H9 (cell line): ENCODE measurements around the gene SLC44A1. TPM values are rescaled to one million over a fixed set of nuclear protein-coding genes. Genes with fewer than 3 reads are reported as not detected.

Experiments used
- DNase-seq: peaks from one replicate; pipeline ENCODE4 v3.0.0-alpha.2; 2017
- H2AFZ ChIP-seq: one replicate; pipeline ENCODE4 v1.6.1; 2013; ENCODE audit warnings: mild to moderate bottlenecking, low read length, control low read depth, moderate library complexity
- H2AK5ac ChIP-seq: 2 replicates; pipeline ENCODE4 v1.6.1; 2013; ENCODE audit warnings: low read length, control low read depth, mixed read lengths; ENCODE audit not compliant: insufficient read length
- H2BK120ac ChIP-seq: one replicate; pipeline ENCODE4 v1.6.1; 2013; ENCODE audit warnings: low read depth, mild to moderate bottlenecking, low read length, control low read depth, inconsistent platforms; ENCODE audit not compliant: poor library complexity, severe bottlenecking
- H2BK12ac ChIP-seq: 2 replicates; pipeline ENCODE4 v1.6.1; 2013; ENCODE audit warnings: low read length, control low read depth, mixed read lengths, low read depth; ENCODE audit not compliant: insufficient read length
- H2BK15ac ChIP-seq: 2 replicates; pipeline ENCODE4 v1.6.1; 2013; ENCODE audit warnings: low read depth, low read length, control low read depth
- H2BK20ac ChIP-seq: one replicate; pipeline ENCODE4 v1.6.1; 2013; ENCODE audit warnings: low read depth, mild to moderate bottlenecking, low read length, control low read depth, inconsistent platforms; ENCODE audit not compliant: poor library complexity, severe bottlenecking
- H2BK5ac ChIP-seq: 2 replicates; pipeline ENCODE4 v1.6.1; 2013; ENCODE audit warnings: low read length, control low read depth, mixed read lengths; ENCODE audit not compliant: insufficient read length
- H3K14ac ChIP-seq: 2 replicates; pipeline ENCODE4 v1.6.1; 2013; ENCODE audit warnings: low read length, control low read depth; ENCODE audit not compliant: insufficient read depth
- H3K18ac ChIP-seq: 2 replicates; pipeline ENCODE4 v1.6.1; 2013; ENCODE audit warnings: low read depth, mild to moderate bottlenecking, mixed read lengths, low read length, control low read depth; ENCODE audit not compliant: insufficient read length
- H3K23ac ChIP-seq: 2 replicates; pipeline ENCODE4 v1.6.1; 2013; ENCODE audit warnings: low read length, control low read depth, mixed read lengths, low read depth; ENCODE audit not compliant: insufficient read length
- H3K23me2 ChIP-seq: 2 replicates; pipeline ENCODE4 v1.6.1; 2013; ENCODE audit warnings: low read depth, mild to moderate bottlenecking, mixed read lengths, low read length, control low read depth; ENCODE audit not compliant: insufficient read length, poor library complexity, severe bottlenecking
- H3K27ac ChIP-seq: 2 replicates; pipeline ENCODE4 v1.5.1; 2013; ENCODE audit warnings: low read length, control low read depth, mixed read lengths, low read depth; ENCODE audit not compliant: insufficient read length
- H3K27me3 ChIP-seq: 2 replicates; pipeline ENCODE4 v1.6.1; 2013; ENCODE audit warnings: low read length, control low read depth, inconsistent platforms; ENCODE audit not compliant: insufficient read depth
- H3K4ac ChIP-seq: 2 replicates; pipeline ENCODE4 v1.6.1; 2013; ENCODE audit warnings: low read depth, mild to moderate bottlenecking, control low read depth, inconsistent platforms, low read length, moderate library complexity
- H3K4me1 ChIP-seq: 2 replicates; pipeline ENCODE4 v1.6.1; 2013; ENCODE audit warnings: low read length, control low read depth, inconsistent platforms; ENCODE audit not compliant: insufficient read depth
- H3K4me2 ChIP-seq: 2 replicates; pipeline ENCODE4 v1.6.1; 2013; ENCODE audit warnings: low read length, control low read depth, mixed read lengths; ENCODE audit not compliant: insufficient read length, insufficient read depth
- H3K56ac ChIP-seq: 2 replicates; pipeline ENCODE4 v1.6.1; 2013; ENCODE audit warnings: low read depth, mild to moderate bottlenecking, mixed read lengths, low read length, control low read depth; ENCODE audit not compliant: insufficient read length
- H3K79me1 ChIP-seq: 2 replicates; pipeline ENCODE4 v1.6.1; 2013; ENCODE audit warnings: low read depth, mild to moderate bottlenecking, moderate library complexity, low read length, control low read depth, inconsistent platforms; ENCODE audit not compliant: insufficient read depth, poor library complexity, severe bottlenecking
- H3K79me2 ChIP-seq: 2 replicates; pipeline ENCODE4 v1.6.1; 2013; ENCODE audit warnings: low read length, control low read depth, inconsistent platforms; ENCODE audit not compliant: insufficient read depth
- H3K9ac ChIP-seq: 2 replicates; pipeline ENCODE4 v1.6.1; 2013; ENCODE audit warnings: low read length, control low read depth, mixed read lengths; ENCODE audit not compliant: insufficient read length; ENCODE audit errors: extremely low read depth
- H3K9me3 ChIP-seq: one replicate; pipeline ENCODE4 v1.6.1; 2013; ENCODE audit warnings: low read depth, low read length, inconsistent platforms; ENCODE audit not compliant: control insufficient read depth
- H3T11ph ChIP-seq: one replicate; pipeline ENCODE4 v1.6.1; 2013; ENCODE audit warnings: mild to moderate bottlenecking, low read length, control low read depth, inconsistent platforms
- H4K20me1 ChIP-seq: one replicate; pipeline ENCODE4 v1.6.1; 2013; ENCODE audit not compliant: control insufficient read depth, insufficient read length, insufficient read depth
- H4K5ac ChIP-seq: 2 replicates; pipeline ENCODE4 v1.6.1; 2013; ENCODE audit warnings: low read depth, mild to moderate bottlenecking, mixed read lengths, low read length, control low read depth; ENCODE audit not compliant: insufficient read length
- H4K8ac ChIP-seq: replicated peaks from 2 replicates; pipeline ENCODE4 v1.6.1; 2013; ENCODE audit warnings: low read length, control low read depth, mixed read lengths, low read depth; ENCODE audit not compliant: insufficient read length
- H4K91ac ChIP-seq: 2 replicates; pipeline ENCODE4 v1.6.1; 2013; ENCODE audit warnings: low read depth, mild to moderate bottlenecking, moderate library complexity, mixed read lengths, low read length, control low read depth; ENCODE audit not compliant: insufficient read length
- H3K27ac Mint-ChIP-seq, 3 experiments: 2 replicates in 2 of 3; 3 replicates in 1 of 3; pipeline ENCODE4 v1.8.0; 2020 to 2021; ENCODE audit warnings: mixed read lengths in 3 of 3, mild to moderate bottlenecking in 1 of 3, moderate library complexity in 1 of 3
- H3K27me3 Mint-ChIP-seq: 2 replicates; pipeline ENCODE4 v1.8.0; 2021; ENCODE audit warnings: low read depth, mild to moderate bottlenecking, moderate library complexity, mixed read lengths
- H3K36me3 Mint-ChIP-seq, 3 experiments: 2 replicates in 2 of 3; 3 replicates in 1 of 3; pipeline ENCODE4 v1.8.0; 2020 to 2021; ENCODE audit warnings: low read depth in 3 of 3, mixed read lengths in 3 of 3; ENCODE audit not compliant: insufficient read depth in 1 of 3
- H3K4me1 Mint-ChIP-seq, 2 experiments: 2 replicates each; pipeline ENCODE4 v1.8.0; 2020; ENCODE audit warnings: mixed read lengths in 2 of 2
- H3K4me3 Mint-ChIP-seq, 2 experiments: 2 replicates in 1 of 2; 3 replicates in 1 of 2; pipeline ENCODE4 v1.8.0; 2020 to 2021; ENCODE audit warnings: mild to moderate bottlenecking in 2 of 2, mixed read lengths in 2 of 2, moderate library complexity in 1 of 2
- H3K9me3 Mint-ChIP-seq, 2 experiments: 2 replicates in 1 of 2; 3 replicates in 1 of 2; pipeline ENCODE4 v1.8.0; 2020; ENCODE audit warnings: mild to moderate bottlenecking in 2 of 2, mixed read lengths in 2 of 2, moderate library complexity in 1 of 2
- WGBS: extraction: QIAGEN DNeasy Blood & Tissue Kit; methylation state at CpG from one replicate; pipeline ENCODE4 v1.1.7; 2013; ENCODE audit warnings: missing lambda C conversion rate, low lambda C conversion rate, mixed read lengths; ENCODE audit not compliant: insufficient read length; ENCODE audit errors: extremely low coverage; 5-methylcytosine and 5-hydroxymethylcytosine counted together
- total RNA-seq: library from RNA; stranded (reverse); gene quantifications from 2 replicates; pipeline ENCODE4 v1.2.1, GENCODE V29; 2021
- TF ChIP-seq, protein P1 (sequence below): fragments of 200-600 bp; sonication (generic); conservative IDR thresholded peaks from 3 replicates; pipeline ENCODE4 v1.8.0; 2021; ENCODE audit warnings: antibody characterized with exemption, mild to moderate bottlenecking

The SLC44A1 gene
- total RNA-seq, 1 experiment from 2014 or later, result 60.7 TPM

DNA sequence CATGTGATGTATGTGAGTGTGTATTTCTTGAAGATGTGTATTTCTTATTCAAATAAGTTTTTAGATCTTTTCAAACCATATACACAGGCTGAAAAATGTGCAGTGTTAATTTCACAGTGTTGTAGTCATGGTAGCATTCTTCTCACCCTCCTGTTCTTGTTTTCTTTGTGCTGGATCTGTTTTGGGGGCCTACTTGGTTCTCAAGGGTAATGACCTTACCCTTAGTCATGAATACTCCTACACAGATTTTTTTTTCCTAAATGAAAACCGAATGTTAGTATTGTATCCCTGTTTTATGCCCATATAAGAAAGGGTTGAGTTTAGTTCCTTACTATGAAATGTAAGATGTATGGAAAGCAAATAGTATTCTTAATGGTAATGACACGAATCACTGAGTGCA is 88.0 kb downstream of the SLC44A1 start:
- H4K8ac ChIP-seq, result no peak overlapping the region
- peaks cover 4% of the 10 kb centered on the region for H3K79me1 ChIP-seq
- H3K9ac ChIP-seq, result no peak overlapping the region
- Mint-ChIP-seq H3K27me3 (no peaks in the 10 kb centered on the region), H3K9me3 (no peaks in the 10 kb centered on the region), H3K27ac (no peak overlapping the region), H3K4me3 (no peak overlapping the region), H3K4me1 (peaks cover 6 to 14% of the 10 kb centered on the region in 2 experiments; a peak in 3 of 4 replicates), H3K36me3 (peaks cover 3 to 21% (median 15%) of the 10 kb centered on the region in 3 experiments; a peak in 6 of 7 replicates)
- H2AK5ac ChIP-seq, result no peak overlapping the region
- H3K9me3 ChIP-seq, result no peaks in the 10 kb centered on the region
- H4K91ac ChIP-seq, result no peak overlapping the region
- H3K14ac ChIP-seq, result no peak overlapping the region
- 0 out of 2 replicates have a peak, but pooled peaks cover 3% of the 10 kb centered on the region for H3K79me2 ChIP-seq
- H2BK12ac ChIP-seq, result no peak overlapping the region
- no peak overlapping the region for H3K23ac ChIP-seq
- H4K20me1 ChIP-seq, result no peaks in the 10 kb centered on the region
- no peak overlapping the region for H2AFZ ChIP-seq
- no peak overlapping the region for H3K4ac ChIP-seq
- no peak overlapping the region for H2BK120ac ChIP-seq
- no peak for DNase-seq
- no peak overlapping the region for H3K27ac ChIP-seq
- no peak overlapping the region for H3K4me2 ChIP-seq
- H2BK5ac ChIP-seq, result no peak overlapping the region
- TF ChIP-seq, protein P1, sequence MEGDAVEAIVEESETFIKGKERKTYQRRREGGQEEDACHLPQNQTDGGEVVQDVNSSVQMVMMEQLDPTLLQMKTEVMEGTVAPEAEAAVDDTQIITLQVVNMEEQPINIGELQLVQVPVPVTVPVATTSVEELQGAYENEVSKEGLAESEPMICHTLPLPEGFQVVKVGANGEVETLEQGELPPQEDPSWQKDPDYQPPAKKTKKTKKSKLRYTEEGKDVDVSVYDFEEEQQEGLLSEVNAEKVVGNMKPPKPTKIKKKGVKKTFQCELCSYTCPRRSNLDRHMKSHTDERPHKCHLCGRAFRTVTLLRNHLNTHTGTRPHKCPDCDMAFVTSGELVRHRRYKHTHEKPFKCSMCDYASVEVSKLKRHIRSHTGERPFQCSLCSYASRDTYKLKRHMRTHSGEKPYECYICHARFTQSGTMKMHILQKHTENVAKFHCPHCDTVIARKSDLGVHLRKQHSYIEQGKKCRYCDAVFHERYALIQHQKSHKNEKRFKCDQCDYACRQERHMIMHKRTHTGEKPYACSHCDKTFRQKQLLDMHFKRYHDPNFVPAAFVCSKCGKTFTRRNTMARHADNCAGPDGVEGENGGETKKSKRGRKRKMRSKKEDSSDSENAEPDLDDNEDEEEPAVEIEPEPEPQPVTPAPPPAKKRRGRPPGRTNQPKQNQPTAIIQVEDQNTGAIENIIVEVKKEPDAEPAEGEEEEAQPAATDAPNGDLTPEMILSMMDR, result no peak
- H2BK15ac ChIP-seq, result no peak overlapping the region
- no peaks in the 10 kb centered on the region for H3K27me3 ChIP-seq
- H3K18ac ChIP-seq, result no peak overlapping the region
- no CpG with 5 or more reads among the region's 2 CpGs for WGBS
- H3T11ph ChIP-seq, result no peak overlapping the region
- H3K23me2 ChIP-seq, result no peaks in the 10 kb centered on the region
- H4K5ac ChIP-seq, result no peak overlapping the region
- H3K56ac ChIP-seq, result no peak overlapping the region
- H3K4me1 ChIP-seq, result no peaks in the 10 kb centered on the region
- H2BK20ac ChIP-seq, result no peak overlapping the region
